Activated CD8-positive, alpha-beta memory T cell treated with anti-CD3 and anti-CD28 coated beads for 48 hours (primary cell): ENCODE data around the gene NOX4.
"Not testable (repeated sequence)": the region's sequence is repeated elsewhere in the genome, so short reads cannot be mapped to it uniquely, and the experiment has no call there.

ENCODE experiments used
- DNase-seq, 3 experiments: peaks; one replicate each; pipeline ENCODE4 v3.0.0-alpha.2; 2020; ENCODE audit warnings: low read depth in 2 of 3, low spot score in 2 of 3

NOX4 gene

GRCh38 chr11:89463266-89463780, 27.9 kb downstream of the NOX4 start:
- no peak for DNase-seq

GRCh38 chr11:89458716-89459115, 32.5 kb downstream of the NOX4 start:
- DNase-seq, result no peak

DNA sequence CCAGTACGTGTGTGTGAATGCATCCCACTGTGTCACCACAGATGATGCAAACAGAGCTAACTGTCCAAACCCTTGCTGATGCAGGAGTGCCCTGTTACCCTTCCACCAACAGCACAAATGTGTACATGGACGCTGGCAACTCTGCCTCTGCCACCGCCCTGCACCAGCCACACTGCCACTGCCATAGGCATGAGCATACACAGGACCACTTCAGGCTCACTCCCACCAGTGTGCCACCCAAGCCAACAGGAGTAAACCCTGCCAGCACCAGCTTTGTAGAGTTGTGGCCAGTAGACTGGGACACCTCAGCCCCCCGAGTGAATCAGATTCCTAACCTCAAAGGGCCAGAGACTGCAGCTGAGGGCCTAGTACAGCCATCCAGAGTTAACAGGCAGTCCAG, 34.0 kb downstream of the NOX4 start:
- no peak for DNase-seq

DNA sequence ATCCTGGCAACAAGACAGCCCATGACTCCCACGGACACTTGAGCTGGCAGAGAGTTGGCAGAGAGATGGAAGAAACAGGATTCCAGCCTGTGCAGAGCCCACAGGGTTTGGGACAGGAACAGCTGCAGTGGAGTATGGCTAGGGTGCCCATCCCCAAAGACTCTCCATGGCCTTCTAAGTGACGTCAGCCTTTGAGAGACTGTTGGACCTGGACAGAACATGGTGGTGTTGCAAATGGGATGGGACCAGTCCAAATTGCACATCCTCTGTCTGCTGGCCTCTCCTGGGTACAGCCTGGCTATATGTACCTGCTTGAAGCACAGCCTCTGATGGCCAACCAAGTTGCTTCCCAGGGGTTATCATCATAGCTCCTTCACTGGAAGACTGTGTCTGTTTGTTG, 34.5 kb downstream of the NOX4 start:
- no peak for DNase-seq

GRCh38 chr11:89452780-89453179, 38.4 kb downstream of the NOX4 start:
- DNase-seq, result no peak

DNA sequence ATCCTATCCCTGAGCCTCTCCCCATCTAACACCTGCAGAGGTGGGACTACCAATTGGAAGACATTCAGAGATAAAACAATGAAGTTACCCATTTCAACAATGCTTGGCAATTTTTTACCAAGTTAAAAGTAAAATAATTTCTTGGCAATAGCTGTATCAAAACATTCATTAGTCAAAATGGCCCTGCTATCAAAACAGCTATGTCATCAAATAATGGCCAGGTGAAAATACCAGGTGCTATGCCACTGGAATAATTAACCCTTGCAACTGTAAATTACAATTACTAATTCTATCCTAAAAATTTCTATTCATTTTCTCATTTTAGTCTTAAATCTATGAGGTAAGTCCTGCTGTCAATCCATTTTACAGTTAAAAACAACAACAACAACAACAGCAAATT, 43.3 kb downstream of the NOX4 start:
- no peak for DNase-seq

GRCh38 chr11:89443361-89444322, 47.5 kb downstream of the NOX4 start:
- no peak for DNase-seq

DNA sequence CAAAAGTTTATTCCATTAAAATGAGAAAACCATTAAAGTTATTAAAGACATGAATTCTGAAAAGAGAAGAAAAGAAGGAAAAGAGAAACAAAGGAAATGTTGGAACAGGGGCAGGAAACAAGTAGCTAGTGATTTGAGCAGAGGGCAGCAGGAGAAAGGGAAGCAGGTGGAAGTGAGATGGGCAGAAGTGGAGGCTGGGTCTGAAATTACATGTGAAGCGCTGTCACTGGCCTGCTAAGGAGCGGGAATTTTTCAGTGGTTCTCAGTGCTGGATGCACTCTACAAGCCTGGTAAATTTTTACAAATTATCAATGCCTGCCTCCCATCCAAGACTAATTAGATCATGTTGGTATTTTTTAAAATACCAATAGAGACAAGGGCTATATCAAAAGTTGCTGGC, 48.4 kb downstream of the NOX4 start:
- no peak for DNase-seq

DNA sequence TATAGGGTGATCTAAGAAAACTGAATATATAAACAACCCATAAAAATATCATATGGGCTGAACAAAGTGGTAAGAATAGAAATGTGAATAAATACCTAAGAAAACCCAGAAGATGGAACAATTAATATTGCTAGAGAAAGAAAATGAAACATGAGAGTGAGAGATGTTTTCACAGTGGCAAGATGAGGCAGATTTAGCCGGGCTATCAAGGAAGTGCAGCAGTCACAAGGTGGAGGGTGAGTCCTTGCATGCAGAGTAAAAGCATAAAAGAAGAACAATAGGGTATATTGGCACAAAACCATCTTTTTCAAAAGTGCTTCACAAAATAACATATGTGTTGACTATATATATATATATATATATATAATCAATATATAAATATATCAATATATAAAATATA, 49.6 kb downstream of the NOX4 start:
- DNase-seq, result no peak

DNA sequence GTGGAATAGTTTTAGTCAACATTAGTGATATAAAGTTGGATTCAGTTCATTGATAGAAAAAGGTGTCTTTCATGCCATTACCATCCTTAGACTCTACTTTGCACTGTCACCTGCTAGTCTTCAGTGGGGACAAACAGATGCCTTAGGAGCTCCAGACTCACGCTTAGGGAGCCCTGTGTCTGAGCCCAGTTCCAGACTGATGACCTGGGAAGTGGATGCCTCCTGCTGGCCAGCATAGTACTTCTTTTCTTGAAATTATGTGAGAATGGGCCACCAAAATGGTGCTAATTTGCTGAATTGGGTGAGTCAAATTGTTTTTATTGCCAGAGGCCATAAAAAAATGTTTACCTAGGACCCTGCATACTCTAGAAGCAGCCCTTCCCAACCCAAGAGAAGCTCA, 53.9 kb downstream of the NOX4 start:
- DNase-seq, result no peak

- DNase-seq, result no peak
Observed at GRCh38 chr11:89436071-89436470, 55.1 kb downstream of the NOX4 start.

DNA sequence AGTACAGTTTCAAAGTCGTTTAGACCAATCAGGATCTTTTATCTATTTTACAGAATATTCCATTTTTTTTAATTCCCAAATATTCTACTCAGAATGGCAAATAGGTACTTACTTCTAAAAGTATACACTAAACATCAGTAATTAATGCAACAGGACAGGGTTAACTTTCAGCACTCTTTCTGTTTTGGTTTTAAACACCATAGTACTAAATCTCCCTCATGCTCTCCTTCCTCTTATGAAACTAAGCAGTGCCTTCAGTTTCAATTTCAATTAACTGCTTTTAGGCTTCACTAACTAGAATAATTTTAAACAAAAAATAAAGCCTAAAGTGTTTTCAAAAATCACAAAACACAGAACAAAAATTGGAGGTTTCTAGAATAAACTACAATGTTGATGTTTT, 57.9 kb downstream of the NOX4 start:
- DNase-seq, result no peak

DNA sequence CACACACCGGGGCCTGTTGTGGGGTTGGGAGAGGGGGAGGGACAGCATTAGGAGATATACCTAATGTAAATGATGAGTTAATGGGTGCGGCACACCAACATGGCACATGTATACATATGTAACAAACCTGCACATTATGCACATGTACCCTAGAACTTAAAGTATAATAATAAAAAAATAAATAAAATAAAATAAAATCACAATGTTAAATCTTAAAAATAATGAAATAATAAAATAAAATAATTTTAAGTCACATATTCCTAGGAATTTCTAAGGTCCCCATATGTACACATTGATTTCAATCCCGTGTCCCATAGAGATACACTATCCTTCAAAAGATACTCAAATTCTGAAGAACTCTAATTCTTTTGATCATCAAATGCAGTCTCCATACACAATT, 59.0 kb downstream of the NOX4 start:
- DNase-seq, result not testable (repeated sequence)

DNA sequence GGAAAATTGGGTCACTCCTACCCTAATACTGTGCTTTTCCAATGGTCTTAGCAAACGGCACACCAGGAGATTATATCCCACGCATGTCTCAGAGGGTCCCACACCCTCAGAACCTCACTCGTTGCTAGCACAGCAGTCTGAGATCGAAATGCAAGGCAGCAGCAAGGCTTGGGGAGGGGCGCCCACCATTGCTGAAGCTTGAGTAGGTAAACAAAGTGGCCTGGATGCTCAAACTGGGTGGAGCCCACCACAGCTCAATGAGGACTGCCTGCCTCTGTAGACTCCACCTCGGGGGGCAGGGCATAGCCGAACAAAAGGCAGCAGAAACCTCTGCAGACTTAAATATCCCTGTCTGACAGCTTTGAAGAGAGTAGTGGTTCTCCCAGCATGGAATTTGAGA, 64.7 kb downstream of the NOX4 start:
- not testable (repeated sequence) for DNase-seq

DNA sequence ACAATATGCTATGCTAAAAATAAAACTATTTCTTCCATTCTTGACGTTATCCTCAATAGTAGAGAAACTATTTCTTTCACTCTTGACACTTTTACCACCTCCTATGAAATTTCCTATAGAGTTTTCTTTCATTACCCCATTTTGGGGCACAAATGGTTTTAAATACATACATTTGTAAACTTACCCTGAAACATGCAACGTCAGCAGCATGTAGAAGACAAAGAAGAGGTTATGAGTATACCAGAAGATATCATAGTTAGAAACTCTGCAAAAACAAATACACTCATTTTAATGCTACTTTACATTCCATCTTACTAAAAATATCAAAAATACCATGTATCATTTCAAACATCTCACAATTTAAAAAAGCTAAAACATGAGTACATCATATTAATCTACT, 69.5 kb downstream of the NOX4 start:
- no peak for DNase-seq

GRCh38 chr11:89420981-89421380, 70.2 kb downstream of the NOX4 start:
- no peak for DNase-seq

DNA sequence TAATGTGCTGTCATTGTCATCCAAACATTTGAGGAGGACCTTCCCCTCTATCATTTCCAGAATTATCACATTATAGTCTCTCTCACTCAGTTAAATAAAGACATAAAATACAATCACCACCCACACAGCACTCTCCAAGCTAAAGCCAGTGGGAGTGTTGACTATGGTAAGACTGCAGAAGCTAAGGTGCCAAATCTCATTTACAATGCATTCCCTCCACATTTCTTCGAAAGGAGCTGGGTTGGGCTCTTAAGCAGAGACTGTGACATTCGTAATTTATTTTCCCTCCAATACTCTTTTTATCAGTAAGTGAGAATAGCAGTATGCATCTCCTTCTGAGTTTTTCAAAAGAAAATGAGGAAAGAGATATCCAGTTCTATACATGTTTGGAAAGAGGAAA, 74.2 kb downstream of the NOX4 start:
- no peak for DNase-seq

DNA sequence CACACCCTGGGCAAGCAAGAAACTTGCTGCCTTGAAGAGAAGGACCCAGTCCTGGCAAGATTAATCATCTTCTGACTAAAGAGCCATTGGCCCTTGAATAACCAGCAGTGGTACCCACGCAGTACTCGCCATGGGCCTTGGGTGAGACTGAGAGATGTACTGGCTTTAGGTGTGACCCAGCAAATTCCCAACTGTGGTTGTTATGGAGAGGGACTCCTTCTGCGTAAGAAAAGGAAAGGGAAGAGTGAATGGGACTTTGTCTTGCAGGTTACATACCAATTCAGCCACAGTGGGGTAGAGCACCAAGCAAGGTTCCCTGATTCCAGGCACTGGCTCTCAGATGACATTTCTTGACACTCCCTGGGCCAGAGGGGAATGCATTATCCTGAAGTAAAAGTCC, 80.1 kb downstream of the NOX4 start:
- DNase-seq, result not testable (repeated sequence)

DNA sequence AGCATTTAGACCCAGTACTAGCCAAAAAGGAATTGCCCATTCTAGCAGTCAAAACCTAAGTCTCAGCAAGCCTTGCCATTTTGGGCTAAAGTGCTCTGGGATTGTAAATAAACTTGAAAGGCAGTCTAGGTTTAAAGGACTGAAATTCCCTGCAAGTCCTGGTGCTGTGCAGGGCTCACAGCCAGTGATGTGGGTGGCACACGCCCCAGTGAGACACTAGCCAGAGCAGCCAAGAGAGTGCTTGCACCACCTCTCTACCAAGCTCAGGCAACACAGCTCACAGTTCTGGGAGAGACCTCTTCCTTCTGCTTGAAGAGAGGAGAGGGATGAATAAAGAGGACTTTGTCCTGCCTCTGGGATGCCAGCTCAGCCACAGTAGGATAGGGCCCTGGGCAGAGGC, 80.5 kb downstream of the NOX4 start:
- DNase-seq, result not testable (repeated sequence)

DNA sequence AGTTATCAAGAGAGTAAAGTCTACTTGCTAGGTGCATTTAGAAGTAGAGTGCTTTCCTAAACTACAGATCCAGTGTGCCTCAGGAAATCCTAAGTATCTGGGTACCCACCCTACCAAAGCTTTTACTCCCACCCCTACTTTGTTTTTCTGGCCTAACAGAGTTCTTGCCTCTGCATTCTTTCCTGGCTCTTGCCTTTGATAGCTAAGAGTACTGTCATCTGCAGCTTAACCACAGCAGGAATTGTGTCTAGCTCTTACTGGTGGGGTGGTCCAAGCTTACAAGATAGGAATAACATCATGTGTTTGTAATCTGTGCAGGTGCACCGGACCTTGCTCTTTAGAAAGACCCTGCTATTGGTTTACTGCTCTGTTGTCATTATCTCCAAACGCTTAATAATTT, 82.7 kb downstream of the NOX4 start:
- DNase-seq, result not testable (repeated sequence)

- DNase-seq, result no peak
Observed at GRCh38 chr11:89405629-89406028, 85.5 kb downstream of the NOX4 start.

- DNase-seq, result not testable (repeated sequence)
Observed at GRCh38 chr11:89391654-89392053, 99.5 kb downstream of the NOX4 start.

DNA sequence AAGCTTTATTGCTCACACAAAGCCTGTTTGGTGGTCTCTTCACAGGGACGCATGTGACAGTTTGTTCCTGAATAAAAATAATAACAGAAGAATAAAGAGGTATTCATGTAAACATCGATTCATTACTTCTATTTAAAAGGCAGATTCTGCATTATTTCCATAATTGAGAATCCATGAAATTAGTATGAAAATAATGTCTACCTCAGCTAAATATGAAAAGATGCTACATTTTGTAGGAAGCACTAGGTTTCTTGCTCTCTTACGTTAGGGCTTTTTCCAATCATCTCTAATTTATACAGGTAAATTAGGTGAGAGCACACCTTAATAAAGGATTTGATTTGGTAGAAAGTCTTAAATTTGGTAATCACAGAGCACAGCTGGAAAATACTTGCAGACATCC, 103.7 kb downstream of the NOX4 start:
- DNase-seq, result not testable (repeated sequence)
